GM23248 (cell line): Measurements from ENCODE around the gene HHLA2. TPM values are rescaled to one million over a fixed set of nuclear protein-coding genes. Genes with fewer than 3 reads are reported as not detected.
"Not testable (repeated sequence)": the region's sequence is repeated elsewhere in the genome, so short reads cannot be mapped to it uniquely, and the experiment has no call there.

Source experiments
- DNase-seq: peaks from one replicate; pipeline ENCODE4 v3.0.0-alpha.2; 2015
- H2AFZ ChIP-seq: fragments of 200-600 bp; sonication (generic); 2 replicates; pipeline ENCODE4 v1.6.1; 2016; ENCODE audit warnings: antibody characterized with exemption
- H3F3A ChIP-seq: fragments of 200-600 bp; sonication (generic); 2 replicates; pipeline ENCODE4 v1.6.1; 2016; ENCODE audit warnings: mild to moderate bottlenecking, antibody characterized with exemption, mixed run types; ENCODE audit not compliant: insufficient read depth
- H3K27ac ChIP-seq: fragments of 200-600 bp; sonication (generic); 2 replicates; pipeline ENCODE4 v1.5.1; 2016; ENCODE audit warnings: mild to moderate bottlenecking
- H3K27me3 ChIP-seq: fragments of 200-600 bp; sonication (generic); replicated peaks from 2 replicates; pipeline ENCODE4 v1.6.1; 2016; ENCODE audit warnings: mild to moderate bottlenecking; ENCODE audit not compliant: insufficient read depth
- H3K36me3 ChIP-seq: fragments of 200-600 bp; sonication (generic); 2 replicates; pipeline ENCODE4 v1.6.1; 2016; ENCODE audit warnings: low read depth, mild to moderate bottlenecking
- H3K4me1 ChIP-seq: fragments of 200-600 bp; sonication (generic); 2 replicates; pipeline ENCODE4 v1.6.1; 2016; ENCODE audit warnings: mild to moderate bottlenecking; ENCODE audit not compliant: insufficient read depth
- H3K4me2 ChIP-seq: fragments of 200-600 bp; sonication (generic); one replicate; pipeline ENCODE4 v1.6.1; 2016; ENCODE audit warnings: mild to moderate bottlenecking; ENCODE audit not compliant: unreplicated experiment
- H3K4me3 ChIP-seq: fragments of 200-600 bp; sonication (generic); 2 replicates; pipeline ENCODE4 v1.5.1; 2016; ENCODE audit warnings: mild to moderate bottlenecking
- H3K79me2 ChIP-seq: fragments of 200-600 bp; sonication (generic); 2 replicates; pipeline ENCODE4 v1.6.1; 2016; ENCODE audit warnings: mild to moderate bottlenecking; ENCODE audit not compliant: insufficient read depth
- H3K9ac ChIP-seq: fragments of 200-600 bp; sonication (generic); 2 replicates; pipeline ENCODE4 v1.6.1; 2016; ENCODE audit warnings: mild to moderate bottlenecking
- H3K9me2 ChIP-seq: fragments of 200-600 bp; sonication (generic); 2 replicates; pipeline ENCODE4 v1.6.1; 2016; ENCODE audit warnings: mixed run types, mild to moderate bottlenecking, moderate library complexity; ENCODE audit not compliant: insufficient read depth
- H3K9me3 ChIP-seq: fragments of 200-600 bp; sonication (generic); one replicate; pipeline ENCODE4 v1.6.1; 2017; ENCODE audit warnings: low read depth
- H4K20me1 ChIP-seq: fragments of 200-600 bp; sonication (generic); 2 replicates; pipeline ENCODE4 v1.6.0; 2016; ENCODE audit not compliant: insufficient read depth
- EZH2 ChIP-seq: fragments of 200-600 bp; sonication (generic); IDR thresholded peaks from 2 replicates; pipeline ENCODE4 v1.6.1; 2018; ENCODE audit warnings: antibody characterized with exemption, mild to moderate bottlenecking; ENCODE audit not compliant: insufficient read depth, poor library complexity, severe bottlenecking
- EZH2phosphoT487 ChIP-seq: fragments of 200-600 bp; sonication (generic); IDR thresholded peaks from 2 replicates; pipeline ENCODE4 v1.6.1; 2018; ENCODE audit warnings: antibody characterized with exemption, moderate library complexity, mild to moderate bottlenecking, low read depth; ENCODE audit not compliant: insufficient read depth
- WGBS, 2 experiments: methylation state at CpG; one replicate each; pipeline ENCODE4 v1.1.6; 2015 to 2017; ENCODE audit warnings: low lambda C conversion rate in 2 of 2, low coverage in 1 of 2; ENCODE audit errors: missing lambda C conversion rate in 2 of 2; 5-methylcytosine and 5-hydroxymethylcytosine counted together
- in situ Hi-C: fragments of 300-500 bp; cut with MboI; formaldehyde crosslinking; loops from 2 replicates; pipeline ENCODE4 v1.15.0; 2020
- polyA plus RNA-seq: library from polyadenylated mRNA; unstranded; fragments of >200 nt; fragmentation: Nextera tagmentation; extraction: Ambion mirVana; gene quantifications from 2 replicates; pipeline ENCODE4 v1.2.1, GENCODE V29; 2016
- total RNA-seq: library from RNA; depleted of rRNA; stranded (reverse); fragments of >200 nt; shearing (Covaris generic); gene quantifications from 2 replicates; pipeline ENCODE4 v1.2.3, GENCODE V29; 2014

The HHLA2 gene
- total and polyA plus RNA-seq, 2 experiments from 2014 or later, result not detected

- H3K4me1 ChIP-seq, result no peaks in the 10 kb centered on the region
Measured at GRCh38 chr3:108378153-108378951, 82.0 kb downstream of the HHLA2 start.

GRCh38 chr3:108378952-108379342, 82.6 kb downstream of the HHLA2 start:
- H2AFZ ChIP-seq, in situ Hi-C loops, H3F3A ChIP-seq, H3K9ac ChIP-seq, H3K9me3 ChIP-seq, H3K27me3 ChIP-seq, H4K20me1 ChIP-seq, H3K36me3 ChIP-seq, H3K27ac ChIP-seq, DNase-seq, H3K4me3 ChIP-seq, H3K9me2 ChIP-seq, H3K4me1 ChIP-seq, H3K79me2 ChIP-seq, H3K4me2 ChIP-seq: not testable (repeated sequence)
- 27 to 35% methylated on average over 2 of the region's 2 CpGs for WGBS, 2 experiments

More at GRCh38 chr3:108378153-108378951, 82.0 kb downstream of the HHLA2 start:
- TF ChIP-seq EZH2phosphoT487, result no peak
- no peak for TF ChIP-seq EZH2
- no peak overlapping the region for H2AFZ ChIP-seq
- H3K36me3 ChIP-seq, result no peaks in the 10 kb centered on the region
- 82 to 87% methylated on average over 4 of the region's 4 CpGs for WGBS, 2 experiments
- no peaks in the 10 kb centered on the region for H3K9me3 ChIP-seq
- no peak overlapping the region for H3K9ac ChIP-seq
- H3K4me3 ChIP-seq, result no peak overlapping the region
- H3F3A ChIP-seq, result no peaks in the 10 kb centered on the region
- no peak overlapping the region for H3K4me2 ChIP-seq
- H3K27me3 ChIP-seq, result no peaks in the 10 kb centered on the region
- H3K79me2 ChIP-seq, result no peaks in the 10 kb centered on the region
- no peaks in the 10 kb centered on the region for H4K20me1 ChIP-seq
- DNase-seq, result no peak
- H3K27ac ChIP-seq, result no peak overlapping the region
- no peaks in the 10 kb centered on the region for H3K9me2 ChIP-seq
- in situ Hi-C loops, result no loop called here

GRCh38 chr3:108380128-108380795, 83.9 kb downstream of the HHLA2 start:
- no peaks in the 10 kb centered on the region for H3K9me2 ChIP-seq
- no peaks in the 10 kb centered on the region for H3K9me3 ChIP-seq
- no peak overlapping the region for H2AFZ ChIP-seq
- H3K27me3 ChIP-seq, result no peaks in the 10 kb centered on the region
- TF ChIP-seq EZH2 (no peak), EZH2phosphoT487 (no peak)
- no peak overlapping the region for H3K9ac ChIP-seq
- in situ Hi-C loops, result no loop called here
- WGBS, 2 experiments, result 61 to 71% methylated on average over 7 of the region's 7 CpGs
- no peaks in the 10 kb centered on the region for H3K36me3 ChIP-seq
- H3F3A ChIP-seq, result no peaks in the 10 kb centered on the region
- no peak overlapping the region for H3K4me2 ChIP-seq
- H4K20me1 ChIP-seq, result no peaks in the 10 kb centered on the region
- H3K4me1 ChIP-seq, result no peaks in the 10 kb centered on the region
- no peaks in the 10 kb centered on the region for H3K79me2 ChIP-seq
- no peak overlapping the region for H3K27ac ChIP-seq
- DNase-seq, result no peak
- no peak overlapping the region for H3K4me3 ChIP-seq

- no peaks in the 10 kb centered on the region for H3K36me3 ChIP-seq
- no peaks in the 10 kb centered on the region for H3K9me3 ChIP-seq
- no peak overlapping the region for H3K9ac ChIP-seq
- no peaks in the 10 kb centered on the region for H3K9me2 ChIP-seq
- peak; percentile 5 for DNase-seq
- H3F3A ChIP-seq, result no peaks in the 10 kb centered on the region
- H3K4me1 ChIP-seq, result no peaks in the 10 kb centered on the region
- H3K4me2 ChIP-seq, result no peak overlapping the region
- no peaks in the 10 kb centered on the region for H4K20me1 ChIP-seq
- TF ChIP-seq EZH2phosphoT487 (no peak), EZH2 (no peak)
- 33 to 40% methylated on average over 3 of the region's 3 CpGs for WGBS, 2 experiments
- H2AFZ ChIP-seq, result no peak overlapping the region
- H3K27me3 ChIP-seq, result no peaks in the 10 kb centered on the region
- in situ Hi-C loops, result no loop called here
- no peaks in the 10 kb centered on the region for H3K79me2 ChIP-seq
- no peak overlapping the region for H3K4me3 ChIP-seq
- no peak overlapping the region for H3K27ac ChIP-seq
Measured at GRCh38 chr3:108381529-108382140, 85.3 kb downstream of the HHLA2 start.
